HepG2 (cell line): ENCODE measurements around the gene LYRM1. TPM values are rescaled to one million over a fixed set of nuclear protein-coding genes. Genes with fewer than 3 reads are reported as not detected.

ENCODE experiments used
- ATAC-seq: fragments of 200-7000 bp; cut with Tn5 transposase; 3 replicates; pipeline ENCODE4 v1.9.1; 2020; ENCODE audit warnings: mild to moderate bottlenecking, moderate library complexity
- BruUV-seq: library from RNA; stranded (reverse); fragments of 400-500 nt; replicated peaks from 2 replicates; lab custom pipeline; 2021; lab: Mats Ljungman, UMichigan
- CTCF ChIA-PET: fragments of 300-600 bp; formaldehyde crosslinking; extraction: SDS; loops from one replicate; lab custom pipeline; 2021; ENCODE audit warnings: low total read pairs, inconsistent platforms, low intra/inter-chr PET ratio; lab: Yijun Ruan, JAX
- POLR2A ChIA-PET: fragments of 350-600 bp; sonication (Branson Sonifier 250); formaldehyde crosslinking; loops from one replicate; lab custom pipeline; 2020; ENCODE audit warnings: antibody characterized with exemption, inconsistent platforms; lab: Yijun Ruan, JAX
- DNase-seq: peaks from one replicate; pipeline ENCODE4 v3.0.0-alpha.2; 2015; ENCODE audit warnings: low spot score
- FAIRE-seq: peaks from 3 replicates; lab custom pipeline; 2011; peaks lifted over from hg19 to GRCh38; lab: Jason Lieb, UNC
- H2AFZ ChIP-seq: one replicate; pipeline ENCODE4 v1.6.1; 2011; ENCODE audit warnings: low read length, inconsistent platforms
- H3K27ac ChIP-seq: fragments of 300-600 bp; 3 replicates; pipeline ENCODE4 v1.8.0; 2011; ENCODE audit warnings: mixed run types, mild to moderate bottlenecking, mixed read lengths, low read length, inconsistent platforms; ENCODE audit not compliant: insufficient read depth; ENCODE audit errors: extremely low read length
- H3K27me3 ChIP-seq, 2 experiments: fragments of 200-600 bp in 1 of 2; 2 replicates in 1 of 2; 3 replicates in 1 of 2; pipeline versions ENCODE4 v1.6.0 to v1.8.0; 2011; ENCODE audit warnings: low read length in 2 of 2, mild to moderate bottlenecking in 2 of 2, moderate library complexity in 2 of 2, inconsistent platforms in 1 of 2; ENCODE audit not compliant: insufficient read depth in 2 of 2, control insufficient read depth in 1 of 2
- H3K36me3 ChIP-seq, 2 experiments: fragments of 200-600 bp in 1 of 2; replicated peaks in 1 of 2; 2 replicates in 1 of 2; 3 replicates in 1 of 2; pipeline versions ENCODE4 v1.5.1 to v1.8.0; 2011; ENCODE audit warnings: low read length in 2 of 2, inconsistent platforms in 1 of 2; ENCODE audit not compliant: insufficient read depth in 2 of 2, control insufficient read depth in 1 of 2
- H3K4me1 ChIP-seq: 2 replicates; pipeline ENCODE4 v1.5.1; 2012; ENCODE audit warnings: low read length, inconsistent platforms; ENCODE audit not compliant: insufficient read depth
- H3K4me2 ChIP-seq: 2 replicates; pipeline ENCODE4 v1.6.0; 2011; ENCODE audit warnings: low read depth, low read length, inconsistent platforms
- H3K4me3 ChIP-seq, 3 experiments: fragments of 200-600 bp in 1 of 3; sonication (generic), shearing (Covaris generic) in 1 of 3; replicated peaks in 1 of 3; 2 replicates each; pipeline ENCODE4 v1.5.1; 2011 to 2016; ENCODE audit warnings: low read length in 3 of 3, inconsistent platforms in 2 of 3, low read depth in 2 of 3, mild to moderate bottlenecking in 2 of 3, control low read depth in 1 of 3, mixed read lengths in 1 of 3; ENCODE audit not compliant: insufficient read depth in 1 of 3
- H3K79me2 ChIP-seq: one replicate; pipeline ENCODE4 v1.6.1; 2011; ENCODE audit warnings: low read length, inconsistent platforms; ENCODE audit not compliant: insufficient read depth
- H3K9ac ChIP-seq: 2 replicates; pipeline ENCODE4 v1.6.0; 2011; ENCODE audit warnings: mild to moderate bottlenecking, low read depth, low read length, inconsistent platforms; ENCODE audit not compliant: insufficient read depth
- H3K9me3 ChIP-seq: 2 replicates; pipeline ENCODE4 v1.5.1; 2012; ENCODE audit warnings: mild to moderate bottlenecking, low read length
- H4K20me1 ChIP-seq: 2 replicates; pipeline ENCODE4 v1.6.0; 2011; ENCODE audit warnings: inconsistent platforms, mild to moderate bottlenecking, low read length, moderate library complexity; ENCODE audit not compliant: insufficient read depth
- ETV5 ChIP-seq: IDR thresholded peaks from 2 replicates; pipeline ENCODE4 v1.6.1; 2018; ENCODE audit warnings: missing biosample characterization, missing genetic modification reagents, inconsistent platforms, borderline replicate concordance
- FOXP1 ChIP-seq, 2 experiments: fragments of 450-650 bp in 1 of 2; IDR thresholded peaks; 2 replicates each; pipeline ENCODE4 v1.6.1; 2017 to 2018; ENCODE audit warnings: antibody characterized with exemption in 1 of 2
- HDAC2 ChIP-seq: sonication (generic); formaldehyde crosslinking; IDR thresholded peaks from 2 replicates; pipeline ENCODE4 v1.4.0; 2020; ENCODE audit warnings: missing genetic modification reagents
- POLR2AphosphoS5 ChIP-seq: IDR thresholded peaks from 2 replicates; pipeline ENCODE4 v1.6.1; 2012; ENCODE audit warnings: low read depth, low read length
- SP4 ChIP-seq: sonication (generic); formaldehyde crosslinking; IDR thresholded peaks from 2 replicates; pipeline ENCODE4 v1.8.1; 2023; ENCODE audit warnings: mild to moderate bottlenecking, missing genetic modification reagents
- ZNF678 ChIP-seq: sonication (generic); formaldehyde crosslinking; IDR thresholded peaks from 2 replicates; pipeline ENCODE4 v1.4.0; 2020; ENCODE audit warnings: mild to moderate bottlenecking, missing genetic modification reagents
- WGBS: methylation state at CpG from one replicate; pipeline ENCODE4 v1.1.6; 2017; ENCODE audit warnings: low lambda C conversion rate; 5-methylcytosine and 5-hydroxymethylcytosine counted together
- in situ Hi-C: cut with HindIII; loops from 2 replicates; pipeline ENCODE4 v1.10.0; 2017; ENCODE audit warnings: low pct_unique_long_range_greater_than_20kb; ENCODE audit not compliant: extremely low pct_ligation_motif_present
- intact Hi-C: fragments of 100-400 bp; cut with micrococcal nuclease; formaldehyde crosslinking; loops from one replicate; pipeline ENCODE4 v1.10.0; 2022; ENCODE audit not compliant: unreplicated experiment
- polyA plus RNA-seq, 8 experiments: library from polyadenylated mRNA; depleted of rRNA in 3 of 8; stranded (reverse) in 7 of 8; unstranded in 1 of 8; fragments of >200 nt; fragmentation: Illumina TruSeq in 4 of 8; extraction: Trizol in 4 of 8; gene quantifications; 2 replicates each; pipeline versions ENCODE4 v1.2.1 to v1.2.3, GENCODE V29; 2011 to 2016; ENCODE audit warnings: low read depth in 4 of 8, missing spikeins in 1 of 8, mixed read lengths in 1 of 8; ENCODE audit not compliant: insufficient read depth in 1 of 8
- total RNA-seq, 5 experiments: library from RNA; depleted of rRNA; stranded (reverse); fragments of >200 nt; fragmentation: Illumina TruSeq; extraction: Trizol; gene quantifications; 2 replicates each; pipeline ENCODE4 v1.2.3, GENCODE V29; 2016; ENCODE audit warnings: low read depth in 1 of 5
- TF ChIP-seq, protein P1 (sequence below): sonication (generic); formaldehyde crosslinking; conservative IDR thresholded peaks from 2 replicates; pipeline ENCODE4 v1.4.0; 2020; ENCODE audit warnings: missing genetic modification reagents
- TF ChIP-seq, protein P2 (sequence below): sonication (generic); formaldehyde crosslinking; IDR thresholded peaks from 2 replicates; pipeline ENCODE4 v1.5.1; 2020; ENCODE audit warnings: mild to moderate bottlenecking, moderate library complexity, missing genetic modification reagents
- TF ChIP-seq, protein P3 (sequence below): sonication (generic); formaldehyde crosslinking; conservative IDR thresholded peaks from 2 replicates; pipeline ENCODE4 v1.5.0; 2020; ENCODE audit warnings: missing genetic modification reagents

The LYRM1 gene
- total and polyA plus RNA-seq, 2 of the 13 experiments (the other 11 are each of a cell fraction or from before 2014, with no cell fraction given) = 59.2 to 82.6 TPM

DNA sequence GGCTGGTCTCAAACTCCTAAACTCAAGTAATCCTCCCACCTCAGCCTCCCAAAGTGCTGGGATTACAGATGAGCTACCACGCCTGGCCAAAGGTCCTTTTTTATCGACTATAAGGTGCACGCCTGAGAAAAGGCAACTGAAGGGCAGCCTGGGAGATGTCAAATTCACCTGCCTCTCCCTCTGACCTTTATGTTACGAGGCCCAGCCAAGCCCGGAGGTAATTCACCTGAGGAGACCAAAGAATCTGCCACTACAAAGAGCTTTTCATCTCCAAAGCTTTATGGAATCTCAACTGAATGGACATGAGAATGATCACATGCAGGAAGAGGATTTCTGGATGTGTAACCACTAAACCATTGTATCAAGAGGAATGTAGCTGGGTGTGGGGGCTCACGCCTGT, 37.2 kb downstream of the LYRM1 start (continued):
- TF ChIP-seq, protein P1, sequence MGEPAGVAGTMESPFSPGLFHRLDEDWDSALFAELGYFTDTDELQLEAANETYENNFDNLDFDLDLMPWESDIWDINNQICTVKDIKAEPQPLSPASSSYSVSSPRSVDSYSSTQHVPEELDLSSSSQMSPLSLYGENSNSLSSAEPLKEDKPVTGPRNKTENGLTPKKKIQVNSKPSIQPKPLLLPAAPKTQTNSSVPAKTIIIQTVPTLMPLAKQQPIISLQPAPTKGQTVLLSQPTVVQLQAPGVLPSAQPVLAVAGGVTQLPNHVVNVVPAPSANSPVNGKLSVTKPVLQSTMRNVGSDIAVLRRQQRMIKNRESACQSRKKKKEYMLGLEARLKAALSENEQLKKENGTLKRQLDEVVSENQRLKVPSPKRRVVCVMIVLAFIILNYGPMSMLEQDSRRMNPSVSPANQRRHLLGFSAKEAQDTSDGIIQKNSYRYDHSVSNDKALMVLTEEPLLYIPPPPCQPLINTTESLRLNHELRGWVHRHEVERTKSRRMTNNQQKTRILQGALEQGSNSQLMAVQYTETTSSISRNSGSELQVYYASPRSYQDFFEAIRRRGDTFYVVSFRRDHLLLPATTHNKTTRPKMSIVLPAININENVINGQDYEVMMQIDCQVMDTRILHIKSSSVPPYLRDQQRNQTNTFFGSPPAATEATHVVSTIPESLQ (CRISPR knock-in tag) = no peak
- TF ChIP-seq HDAC2 (CRISPR knock-in tag) (0 out of 2 replicates have a peak, but pooled peaks have one; percentile 13), ETV5 (CRISPR knock-in tag) (no peak), FOXP1 (IDR thresholded peaks at IDR 0.05) (no peak), FOXP1 (CRISPR knock-in tag; IDR thresholded peaks at IDR 0.05) (no peak), SP4 (no peak), ZNF678 (no peak)
- TF ChIP-seq, protein P2, sequence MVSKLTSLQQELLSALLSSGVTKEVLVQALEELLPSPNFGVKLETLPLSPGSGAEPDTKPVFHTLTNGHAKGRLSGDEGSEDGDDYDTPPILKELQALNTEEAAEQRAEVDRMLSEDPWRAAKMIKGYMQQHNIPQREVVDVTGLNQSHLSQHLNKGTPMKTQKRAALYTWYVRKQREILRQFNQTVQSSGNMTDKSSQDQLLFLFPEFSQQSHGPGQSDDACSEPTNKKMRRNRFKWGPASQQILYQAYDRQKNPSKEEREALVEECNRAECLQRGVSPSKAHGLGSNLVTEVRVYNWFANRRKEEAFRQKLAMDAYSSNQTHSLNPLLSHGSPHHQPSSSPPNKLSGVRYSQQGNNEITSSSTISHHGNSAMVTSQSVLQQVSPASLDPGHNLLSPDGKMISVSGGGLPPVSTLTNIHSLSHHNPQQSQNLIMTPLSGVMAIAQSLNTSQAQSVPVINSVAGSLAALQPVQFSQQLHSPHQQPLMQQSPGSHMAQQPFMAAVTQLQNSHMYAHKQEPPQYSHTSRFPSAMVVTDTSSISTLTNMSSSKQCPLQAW (CRISPR knock-in tag) = 0 out of 2 replicates have a peak, but pooled peaks have one; percentile 21
- TF ChIP-seq, protein P3, sequence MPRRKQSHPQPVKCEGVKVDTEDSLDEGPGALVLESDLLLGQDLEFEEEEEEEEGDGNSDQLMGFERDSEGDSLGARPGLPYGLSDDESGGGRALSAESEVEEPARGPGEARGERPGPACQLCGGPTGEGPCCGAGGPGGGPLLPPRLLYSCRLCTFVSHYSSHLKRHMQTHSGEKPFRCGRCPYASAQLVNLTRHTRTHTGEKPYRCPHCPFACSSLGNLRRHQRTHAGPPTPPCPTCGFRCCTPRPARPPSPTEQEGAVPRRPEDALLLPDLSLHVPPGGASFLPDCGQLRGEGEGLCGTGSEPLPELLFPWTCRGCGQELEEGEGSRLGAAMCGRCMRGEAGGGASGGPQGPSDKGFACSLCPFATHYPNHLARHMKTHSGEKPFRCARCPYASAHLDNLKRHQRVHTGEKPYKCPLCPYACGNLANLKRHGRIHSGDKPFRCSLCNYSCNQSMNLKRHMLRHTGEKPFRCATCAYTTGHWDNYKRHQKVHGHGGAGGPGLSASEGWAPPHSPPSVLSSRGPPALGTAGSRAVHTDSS = no peak

DNA sequence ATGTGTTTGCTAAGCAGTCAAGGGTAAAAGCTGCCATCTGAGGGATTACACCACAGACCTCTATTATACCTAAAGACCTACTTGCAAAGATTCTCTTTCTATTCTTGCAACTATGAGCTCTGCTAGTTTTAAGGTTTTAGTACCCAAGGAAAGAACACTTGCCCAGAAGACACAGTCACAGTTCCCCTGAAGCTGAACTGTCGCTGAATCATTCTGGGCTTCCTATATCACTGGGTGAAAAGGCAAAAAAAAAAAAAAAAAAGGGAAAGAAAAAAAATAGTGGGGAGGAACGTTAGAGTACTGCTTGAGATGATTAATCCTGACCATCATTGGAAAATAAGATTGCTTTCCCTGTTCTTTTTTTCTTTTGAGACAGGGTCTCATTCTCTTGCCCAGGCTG, 37.9 kb downstream of the LYRM1 start:
- BruUV-seq = no TSS peak
- no peak overlapping the region for H3K27ac ChIP-seq
- no peak overlapping the region for H2AFZ ChIP-seq
- no peak overlapping the region for H3K9ac ChIP-seq
- no peaks in the 10 kb centered on the region for H3K9me3 ChIP-seq
- 15% methylated on average over 2 of the region's 2 CpGs for WGBS
- intact Hi-C loops = no loop called here
- FAIRE-seq (no peak), ATAC-seq (no peak), DNase-seq (no peak)
- H3K79me2 ChIP-seq = no peaks in the 10 kb centered on the region
- no peaks in the 10 kb centered on the region for H4K20me1 ChIP-seq
- TF ChIP-seq POLR2AphosphoS5 = no peak
- in situ Hi-C loops = no loop called here
- no peak overlapping the region; the same call in 1 of the 2 replicates for H3K4me2 ChIP-seq
- no peak overlapping the region for H3K4me3 ChIP-seq
- H3K36me3 ChIP-seq = no peaks in the 10 kb centered on the region
- peaks cover 1 to 4% of the 10 kb centered on the region in 2 experiments; a peak in 1 of 5 replicates for H3K27me3 ChIP-seq
- H3K4me1 ChIP-seq = peaks cover 11% of the 10 kb centered on the region
- ChIA-PET CTCF (no interaction called here), POLR2A (no interaction called here)
